ENCODE measurements around the gene THRAP3.
"Not testable (repeated sequence)": the region's sequence is repeated elsewhere in the genome, so short reads cannot be mapped to it uniquely, and the experiment has no call there.

Gene THRAP3

GRCh38 chr1:36236302-36236701 lies 12.1 kb downstream of the THRAP3 start:
- TF ChIP-seq, protein P1, sequence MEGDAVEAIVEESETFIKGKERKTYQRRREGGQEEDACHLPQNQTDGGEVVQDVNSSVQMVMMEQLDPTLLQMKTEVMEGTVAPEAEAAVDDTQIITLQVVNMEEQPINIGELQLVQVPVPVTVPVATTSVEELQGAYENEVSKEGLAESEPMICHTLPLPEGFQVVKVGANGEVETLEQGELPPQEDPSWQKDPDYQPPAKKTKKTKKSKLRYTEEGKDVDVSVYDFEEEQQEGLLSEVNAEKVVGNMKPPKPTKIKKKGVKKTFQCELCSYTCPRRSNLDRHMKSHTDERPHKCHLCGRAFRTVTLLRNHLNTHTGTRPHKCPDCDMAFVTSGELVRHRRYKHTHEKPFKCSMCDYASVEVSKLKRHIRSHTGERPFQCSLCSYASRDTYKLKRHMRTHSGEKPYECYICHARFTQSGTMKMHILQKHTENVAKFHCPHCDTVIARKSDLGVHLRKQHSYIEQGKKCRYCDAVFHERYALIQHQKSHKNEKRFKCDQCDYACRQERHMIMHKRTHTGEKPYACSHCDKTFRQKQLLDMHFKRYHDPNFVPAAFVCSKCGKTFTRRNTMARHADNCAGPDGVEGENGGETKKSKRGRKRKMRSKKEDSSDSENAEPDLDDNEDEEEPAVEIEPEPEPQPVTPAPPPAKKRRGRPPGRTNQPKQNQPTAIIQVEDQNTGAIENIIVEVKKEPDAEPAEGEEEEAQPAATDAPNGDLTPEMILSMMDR (IDR thresholded peaks at IDR 0.05; ENCODE audit: low read depth, low read length, missing control alignments): no peak
- no peak for DNase-seq (ENCODE audit: low read depth)
- in situ Hi-C loops (cut with HindIII; ENCODE audit: low sequenced_read_pairs): no loop called here
- H3K4me3 ChIP-seq (ENCODE audit: low read depth, low read length): no peak overlapping the region

GRCh38 chr1:36238433-36238832 lies 14.2 kb downstream of the THRAP3 start:
- no peak for DNase-seq (ENCODE audit: low read depth)
- in situ Hi-C loops (cut with HindIII; ENCODE audit: low sequenced_read_pairs): no loop called here
- no peak overlapping the region for H3K4me3 ChIP-seq (ENCODE audit: low read depth, low read length)
- TF ChIP-seq, protein P1 (IDR thresholded peaks at IDR 0.05; ENCODE audit: low read depth, low read length, missing control alignments): no peak

GRCh38 chr1:36239941-36240637 lies 15.8 kb downstream of the THRAP3 start:
- in situ Hi-C loops (cut with HindIII; ENCODE audit: low sequenced_read_pairs): no loop called here
- TF ChIP-seq, protein P1 (IDR thresholded peaks at IDR 0.05; ENCODE audit: low read depth, low read length, missing control alignments): no peak
- DNase-seq (ENCODE audit: low read depth): no peak
- no peak overlapping the region for H3K4me3 ChIP-seq (ENCODE audit: low read depth, low read length)

GRCh38 chr1:36247538-36247937 lies 23.3 kb downstream of the THRAP3 start:
- H3K4me3 ChIP-seq (ENCODE audit: low read depth, low read length): no peak overlapping the region
- in situ Hi-C loops (cut with HindIII; ENCODE audit: low sequenced_read_pairs): no loop called here
- TF ChIP-seq, protein P1 (IDR thresholded peaks at IDR 0.05; ENCODE audit: low read depth, low read length, missing control alignments): no peak
- DNase-seq (ENCODE audit: low read depth): no peak

DNA sequence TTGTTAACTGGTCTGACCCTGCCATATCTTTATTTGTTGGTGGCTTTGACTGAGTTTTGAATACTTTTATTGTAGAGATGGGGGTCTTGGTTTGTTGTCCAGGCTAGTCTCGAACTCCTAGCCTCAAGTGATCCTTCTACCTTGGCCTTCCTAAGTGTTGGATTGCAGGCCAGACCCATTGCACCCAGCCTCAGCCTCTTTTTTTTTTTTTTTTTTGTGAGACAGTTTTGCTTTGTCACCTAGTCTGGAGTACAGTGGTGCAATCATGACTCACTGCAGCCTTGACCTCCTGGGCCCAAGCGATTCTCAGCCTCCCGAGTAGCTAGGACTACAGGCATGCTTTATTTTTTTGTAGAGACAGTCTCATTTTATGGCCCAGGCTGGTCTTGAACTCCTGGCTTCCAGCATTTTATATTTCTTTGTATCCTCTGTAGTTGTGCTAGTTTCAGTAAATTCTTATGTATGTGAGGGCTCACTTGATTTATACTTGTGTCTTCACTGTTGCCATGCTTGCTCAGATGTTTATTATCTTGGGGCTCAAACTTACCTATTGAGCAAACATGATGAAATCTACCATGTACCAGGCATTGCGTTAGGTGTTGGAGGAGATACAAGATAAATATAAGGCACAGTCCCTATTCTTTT lies 24.1 kb downstream of the THRAP3 start:
- peak; percentile 50 for DNase-seq (ENCODE audit: low read depth)
- in situ Hi-C loops (cut with HindIII; ENCODE audit: low sequenced_read_pairs): no loop called here
- H3K4me3 ChIP-seq (ENCODE audit: low read depth, low read length): no peak overlapping the region
- TF ChIP-seq, protein P1 (IDR thresholded peaks at IDR 0.05; ENCODE audit: low read depth, low read length, missing control alignments): no peak

DNA sequence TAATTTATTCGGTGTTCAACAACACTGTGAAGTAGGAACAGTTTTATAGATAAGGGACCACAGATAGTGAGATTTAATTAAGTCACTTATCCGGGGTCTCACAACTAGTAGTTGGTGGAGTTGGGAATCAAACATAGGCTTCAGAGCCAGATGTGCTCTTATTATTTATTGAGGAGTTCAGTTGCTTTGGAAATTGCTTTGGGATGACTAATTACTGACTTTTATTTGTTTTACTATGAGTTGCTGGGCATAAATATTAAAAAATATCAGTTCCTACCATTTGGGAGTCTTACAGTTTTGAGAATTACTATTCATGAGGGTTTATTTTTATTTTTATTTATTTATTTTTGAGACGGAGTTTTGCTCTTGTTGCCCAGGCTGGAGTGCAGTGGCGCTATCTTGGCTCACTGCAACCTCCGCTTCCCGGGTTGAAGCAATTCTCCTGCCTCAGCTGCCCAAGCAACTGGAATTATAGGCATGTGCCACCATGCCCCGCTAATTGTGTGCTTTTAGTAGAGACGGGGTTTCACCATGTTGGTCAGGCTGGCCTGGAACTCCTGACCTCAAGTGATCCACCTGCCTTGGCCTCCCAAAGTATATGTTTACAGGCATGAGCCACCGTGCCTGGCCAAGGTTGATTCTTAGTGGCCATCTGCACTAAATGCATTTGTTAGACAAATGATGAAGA lies 27.7 kb downstream of the THRAP3 start:
- no peak for DNase-seq (ENCODE audit: low read depth)
- TF ChIP-seq, protein P1 (IDR thresholded peaks at IDR 0.05; ENCODE audit: low read depth, low read length, missing control alignments): no peak
- in situ Hi-C loops (cut with HindIII; ENCODE audit: low sequenced_read_pairs): no loop called here
- no peak overlapping the region for H3K4me3 ChIP-seq (ENCODE audit: low read depth, low read length)

GRCh38 chr1:36252482-36252824 lies 28.2 kb downstream of the THRAP3 start:
- H3K4me3 ChIP-seq (ENCODE audit: low read depth, low read length); in situ Hi-C loops (cut with HindIII; ENCODE audit: low sequenced_read_pairs); DNase-seq (ENCODE audit: low read depth): not testable (repeated sequence)
